Body of pancreas (tissue), 4 donors: ENCODE measurements around the gene LASP1NB.

Source experiments
- ATAC-seq: fragments of 150-250 bp; one replicate; pipeline ENCODE4 v1.9.1; 2016
- DNase-seq, 4 donors: peaks; one replicate each; pipeline ENCODE4 v3.0.0-alpha.2; 2019
- H3K27ac ChIP-seq, 4 donors: fragments of 200-600 bp; sonication (generic); 1 replicate in 3 of 4; 2 replicates in 1 of 4; pipeline versions ENCODE4 v1.5.1 to v1.6.1; 2016 to 2019; ENCODE audit warnings: mild to moderate bottlenecking in 1 of 4, mixed read lengths in 1 of 4, moderate library complexity in 1 of 4
- H3K27me3 ChIP-seq, 2 donors: fragments of 200-600 bp; sonication (generic); one replicate each; pipeline ENCODE4 v1.6.0; 2016; ENCODE audit warnings: mild to moderate bottlenecking in 1 of 2
- H3K36me3 ChIP-seq, 2 donors: fragments of 200-600 bp; sonication (generic); replicated peaks in 1 of 2; 2 replicates each; pipeline ENCODE4 v1.5.1; 2016; ENCODE audit warnings: low read depth in 2 of 2; ENCODE audit not compliant: insufficient read depth in 1 of 2
- H3K4me1 ChIP-seq: fragments of 200-600 bp; sonication (generic); one replicate; pipeline ENCODE4 v1.6.0; 2016
- H3K4me3 ChIP-seq, 2 donors: fragments of 200-600 bp; sonication (generic); 1 replicate in 1 of 2; 2 replicates in 1 of 2; pipeline ENCODE4 v1.5.1; 2016 to 2019
- H3K9me3 ChIP-seq, 3 donors: fragments of 200-600 bp; sonication (generic); 1 replicate in 2 of 3; 2 replicates in 1 of 3; pipeline ENCODE4 v1.5.1; 2016
- CTCF ChIP-seq, 7 experiments: fragments of 450-650 bp in 4 of 7; fragments of 200-600 bp in 3 of 7; sonication (generic) in 3 of 7; IDR thresholded peaks; one replicate each; pipeline ENCODE4 v1.5.1; 2016 to 2019; ENCODE audit warnings: antibody characterized with exemption in 7 of 7
- POLR2A ChIP-seq, 3 donors: fragments of 450-650 bp; IDR thresholded peaks; one replicate each; pipeline ENCODE4 v1.6.1; 2016; ENCODE audit warnings: antibody characterized with exemption in 3 of 3, mild to moderate bottlenecking in 2 of 3
- WGBS, 2 donors: methylation state at CpG; one replicate each; pipeline ENCODE4 v1.1.5; 2017; 5-methylcytosine and 5-hydroxymethylcytosine counted together
- intact Hi-C: fragments of 100-400 bp; cut with DNase I; formaldehyde crosslinking; loops from one replicate; pipeline ENCODE4 v1.15.1; 2023

LASP1NB gene

DNA sequence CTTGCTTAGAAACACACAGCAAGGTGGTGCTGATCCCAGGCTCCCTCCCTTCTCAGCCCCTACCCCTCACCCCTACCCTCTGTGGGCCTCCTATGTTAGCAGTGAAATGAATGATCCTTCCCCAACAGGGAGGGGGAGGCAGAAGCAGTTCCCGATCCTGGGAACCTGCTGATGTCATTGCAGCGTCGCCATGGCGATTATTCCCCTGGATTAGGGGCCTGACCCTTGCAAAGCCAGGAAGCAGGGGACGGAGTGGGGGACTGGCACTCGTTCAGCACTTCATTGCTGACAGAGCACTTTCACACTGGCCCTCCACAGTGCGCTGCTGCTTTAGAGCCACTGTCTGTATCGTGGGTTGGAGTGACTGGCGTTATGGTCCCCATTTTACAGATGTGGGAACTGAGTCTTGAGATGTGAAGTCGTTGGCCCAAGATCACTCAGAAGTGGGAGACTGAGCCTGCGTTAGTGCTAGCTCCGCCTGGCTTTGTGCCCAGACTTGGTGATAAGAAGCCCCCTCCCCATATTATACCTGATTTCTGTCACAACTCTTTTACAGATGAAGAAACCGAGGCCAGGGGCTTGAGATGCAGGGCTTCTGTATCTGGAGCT is 29.0 kb upstream of the LASP1NB start:
- H3K4me3 ChIP-seq, result no peak overlapping the region
- 78 to 79% methylated on average over 10 to 13 of the region's 13 CpGs for whole genome bisulfite sequencing, 2 donors
- no peaks in the 10 kb centered on the region for H3K27me3 ChIP-seq
- TF ChIP-seq POLR2A (IDR thresholded peaks at IDR 0.05), result no peak
- no peak for TF ChIP-seq CTCF (IDR thresholded peaks at IDR 0.05)
- H3K27ac ChIP-seq, result peak overlapping the region in 2 of 4 donors; percentile 15 to 62
- no peaks in the 10 kb centered on the region for H3K9me3 ChIP-seq
- intact Hi-C loops, result no loop called here
- H3K36me3 ChIP-seq, result peaks cover 5 to 9% of the 10 kb centered on the region in 2 donors
- peaks cover 45% of the 10 kb centered on the region for H3K4me1 ChIP-seq
- ATAC-seq (no peak), DNase-seq (no peak)

DNA sequence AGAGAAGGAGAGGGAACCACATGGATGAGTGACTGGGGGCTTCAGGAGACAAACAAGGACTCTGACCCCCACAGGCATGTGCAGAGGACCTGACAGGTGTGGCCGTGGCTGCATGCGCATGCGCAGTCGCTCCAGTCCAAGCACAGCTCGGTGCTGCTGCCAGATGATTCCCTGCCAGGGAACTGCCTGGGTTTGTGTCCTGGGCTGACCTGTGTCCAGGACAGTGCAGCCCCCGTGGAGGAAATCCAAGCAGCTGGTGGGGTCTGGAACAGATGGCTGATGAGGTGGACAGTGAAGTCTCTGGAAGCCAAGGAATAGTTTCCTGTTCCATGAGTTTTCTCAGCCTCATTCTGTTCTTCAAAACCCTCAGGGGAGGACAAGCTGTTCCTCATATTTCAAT is 28.2 kb upstream of the LASP1NB start:
- H3K4me3 ChIP-seq, result no peak overlapping the region
- H3K4me1 ChIP-seq, result peaks cover 45% of the 10 kb centered on the region
- WGBS, 2 donors, result 40 to 41% methylated on average over 1 to 6 of the region's 6 CpGs
- no peaks in the 10 kb centered on the region for H3K9me3 ChIP-seq
- H3K27me3 ChIP-seq, result no peaks in the 10 kb centered on the region
- intact Hi-C loops, result no loop called here
- ATAC-seq, result peak; percentile 14
- peaks cover 5 to 9% of the 10 kb centered on the region in 2 donors for H3K36me3 ChIP-seq
- peak overlapping the region in 2 of 4 donors; percentile 15 to 62 for H3K27ac ChIP-seq
- TF ChIP-seq POLR2A (IDR thresholded peaks at IDR 0.05) (no peak), CTCF (IDR thresholded peaks at IDR 0.05) (no peak)
- peak; percentile 31 to 66 (median 54) for DNase-seq

GRCh38 chr17:38897671-38898290 is 27.6 kb upstream of the LASP1NB start:
- TF ChIP-seq POLR2A (IDR thresholded peaks at IDR 0.05) (no peak), CTCF (IDR thresholded peaks at IDR 0.05) (no peak)

GRCh38 chr17:38898291-38898679 is 27.1 kb upstream of the LASP1NB start:
- intact Hi-C loops, result no loop called here
- TF ChIP-seq POLR2A (IDR thresholded peaks at IDR 0.05) (no peak), CTCF (IDR thresholded peaks at IDR 0.05) (no peak)
- 66 to 85% methylated on average over 5 to 9 of the region's 9 CpGs for WGBS, 2 donors
- Histone ChIP-seq H3K27ac (peak overlapping the region in 2 of 4 donors; percentile 1 to 62), H3K4me3 (no peak overlapping the region), H3K4me1 (peaks cover 37% of the 10 kb centered on the region), H3K36me3 (peaks cover 3 to 6% of the 10 kb centered on the region in 2 donors), H3K27me3 (no peaks in the 10 kb centered on the region), H3K9me3 (no peaks in the 10 kb centered on the region)
- DNase-seq (no peak), ATAC-seq (no peak)

More at GRCh38 chr17:38897671-38898290, 27.6 kb upstream of the LASP1NB start:
- DNase-seq, result no peak
- intact Hi-C loops, result no loop called here
- ATAC-seq, result no peak
- no peaks in the 10 kb centered on the region for H3K9me3 ChIP-seq
- no peaks in the 10 kb centered on the region for H3K27me3 ChIP-seq
- 75 to 76% methylated on average over 7 to 12 of the region's 12 CpGs for WGBS, 2 donors
- H3K4me3 ChIP-seq, result no peak overlapping the region
- peaks cover 42% of the 10 kb centered on the region for H3K4me1 ChIP-seq
- peak overlapping the region in 2 of 4 donors; percentile 1 to 62 for H3K27ac ChIP-seq
- H3K36me3 ChIP-seq, result peaks cover 5 to 9% of the 10 kb centered on the region in 2 donors
